Brain microvascular endothelial cell (primary cell): ENCODE results near the gene TMEM204.

Source experiments
- DNase-seq: peaks from one replicate; pipeline ENCODE4 v3.0.0-alpha.2; 2020
- H3K27ac ChIP-seq: fragments of 250-450 bp; sonication (Bioruptor Pico); 2 replicates; pipeline ENCODE4 v1.5.1; 2020; ENCODE audit warnings: mild to moderate bottlenecking, moderate library complexity
- H3K27me3 ChIP-seq: fragments of 250-450 bp; sonication (Bioruptor Pico); replicated peaks from 2 replicates; pipeline ENCODE4 v1.5.1; 2020; ENCODE audit warnings: mild to moderate bottlenecking
- H3K36me3 ChIP-seq: fragments of 250-450 bp; sonication (Bioruptor Pico); replicated peaks from 2 replicates; pipeline ENCODE4 v1.5.1; 2020; ENCODE audit warnings: mild to moderate bottlenecking
- H3K4me3 ChIP-seq: 2 replicates; pipeline ENCODE4 v1.5.1; 2011; ENCODE audit warnings: low read depth, mild to moderate bottlenecking, control low read depth, low read length, moderate library complexity
- CTCF ChIP-seq: IDR thresholded peaks from 2 replicates; pipeline ENCODE4 v1.5.1; 2011; ENCODE audit warnings: low read depth, mild to moderate bottlenecking, moderate library complexity, low read length, control low read depth, inconsistent platforms; ENCODE audit errors: missing control alignments
- in situ Hi-C: cut with HindIII; loops from 2 replicates; pipeline ENCODE4 v1.10.0; 2017; ENCODE audit warnings: low sequenced_read_pairs, low pct_ligation_motif_present

The TMEM204 gene

DNA sequence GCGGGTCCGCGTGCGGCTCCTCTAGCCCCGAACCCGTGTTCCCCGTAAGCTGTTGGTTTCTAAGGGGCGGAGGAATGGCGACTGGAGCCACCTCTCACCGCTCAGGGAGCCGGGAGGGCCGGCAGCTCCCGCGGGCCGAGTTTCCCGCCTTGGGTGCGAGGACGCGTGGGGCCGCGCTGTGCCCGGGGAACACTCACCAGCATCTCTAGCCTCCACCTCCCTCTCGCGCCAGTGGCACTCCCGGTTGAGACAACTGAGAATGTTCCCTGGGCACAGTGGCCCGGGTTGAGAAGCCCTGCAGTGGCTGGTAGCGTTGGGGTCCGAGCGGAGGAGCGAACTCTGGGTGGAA is 39.7 kb upstream of the TMEM204 start:
- no peaks in the 10 kb centered on the region for H3K27me3 ChIP-seq
- DNase-seq, result no peak
- H3K4me3 ChIP-seq, result peak overlapping the region; percentile 74
- TF ChIP-seq CTCF, result no peak
- peaks cover 7% of the 10 kb centered on the region for H3K36me3 ChIP-seq
- in situ Hi-C loops, result no loop called here
- peak overlapping the region; percentile 95 for H3K27ac ChIP-seq

DNA sequence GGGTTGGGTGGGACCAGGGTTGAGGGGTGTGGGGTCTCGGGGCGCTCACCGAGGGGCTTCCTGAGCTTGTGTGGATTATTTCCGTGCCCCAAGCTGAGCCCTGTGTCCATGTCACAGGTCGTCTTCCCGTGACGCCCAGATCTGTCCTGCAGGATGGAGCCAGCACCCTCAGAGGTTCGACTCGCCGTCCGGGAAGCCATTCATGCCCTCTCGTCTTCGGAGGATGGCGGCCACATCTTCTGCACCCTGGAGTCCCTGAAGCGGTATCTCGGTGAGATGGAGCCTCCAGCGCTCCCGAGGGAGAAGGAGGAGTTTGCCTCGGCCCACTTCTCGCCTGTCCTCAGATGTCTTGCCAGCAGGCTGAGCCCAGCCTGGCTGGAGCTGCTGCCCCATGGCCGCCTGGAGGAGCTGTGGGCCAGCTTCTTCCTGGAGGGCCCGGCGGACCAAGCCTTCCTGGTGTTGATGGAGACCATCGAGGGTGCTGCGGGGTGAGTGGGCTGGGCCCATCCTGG is 39.3 kb upstream of the TMEM204 start:
- in situ Hi-C loops, result no loop called here
- peak; percentile 84 for TF ChIP-seq CTCF
- Histone ChIP-seq H3K27ac (no peak overlapping the region), H3K4me3 (peak overlapping the region; percentile 74), H3K27me3 (no peaks in the 10 kb centered on the region), H3K36me3 (peaks cover 7% of the 10 kb centered on the region)
- peak; percentile 66 for DNase-seq

GRCh38 chr16:1494711-1495110 is 38.8 kb upstream of the TMEM204 start:
- in situ Hi-C loops, result no loop called here
- Histone ChIP-seq H3K4me3 (no peak overlapping the region), H3K36me3 (peaks cover 7% of the 10 kb centered on the region), H3K27ac (no peak overlapping the region), H3K27me3 (no peaks in the 10 kb centered on the region)
- no peak for TF ChIP-seq CTCF
- no peak for DNase-seq

DNA sequence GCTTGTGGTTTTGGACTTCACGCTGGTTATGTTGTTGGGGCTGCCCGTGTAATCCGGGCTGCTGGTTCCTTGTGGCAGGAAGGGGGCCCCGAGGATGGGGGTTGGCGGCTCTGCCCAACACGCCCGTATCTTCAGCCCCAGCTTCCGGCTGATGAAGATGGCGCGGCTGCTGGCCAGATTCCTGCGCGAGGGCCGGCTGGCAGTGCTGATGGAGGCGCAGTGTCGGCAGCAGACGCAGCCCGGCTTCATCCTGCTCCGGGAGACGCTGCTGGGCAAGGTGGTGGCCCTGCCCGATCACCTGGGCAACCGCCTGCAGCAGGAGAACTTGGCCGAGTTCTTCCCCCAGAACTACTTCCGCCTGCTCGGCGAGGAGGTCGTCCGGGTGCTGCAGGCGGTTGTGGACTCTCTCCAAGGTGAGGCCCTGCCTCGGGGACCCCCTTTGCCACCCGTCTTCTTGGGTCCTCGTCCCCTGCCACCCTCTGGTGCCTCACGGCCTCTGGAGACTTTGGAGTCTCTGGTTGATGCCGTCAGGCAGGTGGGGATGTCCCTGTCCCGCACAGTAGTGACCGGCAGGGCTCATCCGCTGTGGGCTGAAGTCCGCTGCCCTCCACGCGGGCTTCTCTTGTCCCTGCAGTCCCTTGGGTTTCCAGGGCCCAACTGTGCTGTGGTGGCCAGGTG is 38.1 kb upstream of the TMEM204 start:
- in situ Hi-C loops, result no loop called here
- no peak for DNase-seq

DNA sequence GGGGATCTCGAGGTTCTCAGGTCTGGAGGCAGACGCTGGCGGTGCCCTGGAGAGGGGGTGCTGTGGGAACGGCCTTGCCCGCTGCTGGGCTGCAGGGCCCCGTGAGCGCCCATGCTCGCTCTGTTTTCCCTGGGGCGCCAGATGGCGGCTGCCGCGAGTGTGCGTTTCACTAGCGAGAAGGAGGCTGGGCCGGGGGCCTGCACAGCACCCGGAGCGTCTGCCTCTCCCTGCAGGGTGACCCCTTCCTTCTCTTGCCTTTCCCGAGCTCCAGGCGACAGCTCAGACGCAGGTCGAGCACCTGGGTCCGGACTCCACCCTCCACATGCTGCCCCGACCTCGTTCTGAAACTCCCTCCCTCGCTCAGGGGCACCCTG is 37.6 kb upstream of the TMEM204 start:
- Histone ChIP-seq H3K27me3 (no peaks in the 10 kb centered on the region), H3K36me3 (peaks cover 17% of the 10 kb centered on the region), H3K27ac (no peak overlapping the region), H3K4me3 (no peak overlapping the region)
- in situ Hi-C loops, result no loop called here
- TF ChIP-seq CTCF, result no peak
- DNase-seq, result no peak

More for the DNA sequence above, 38.1 kb upstream of the TMEM204 start:
- H3K36me3 ChIP-seq, result peaks cover 13% of the 10 kb centered on the region
- H3K27ac ChIP-seq, result no peak overlapping the region
- no peaks in the 10 kb centered on the region for H3K27me3 ChIP-seq
- no peak overlapping the region for H3K4me3 ChIP-seq
- TF ChIP-seq CTCF, result no peak

DNA sequence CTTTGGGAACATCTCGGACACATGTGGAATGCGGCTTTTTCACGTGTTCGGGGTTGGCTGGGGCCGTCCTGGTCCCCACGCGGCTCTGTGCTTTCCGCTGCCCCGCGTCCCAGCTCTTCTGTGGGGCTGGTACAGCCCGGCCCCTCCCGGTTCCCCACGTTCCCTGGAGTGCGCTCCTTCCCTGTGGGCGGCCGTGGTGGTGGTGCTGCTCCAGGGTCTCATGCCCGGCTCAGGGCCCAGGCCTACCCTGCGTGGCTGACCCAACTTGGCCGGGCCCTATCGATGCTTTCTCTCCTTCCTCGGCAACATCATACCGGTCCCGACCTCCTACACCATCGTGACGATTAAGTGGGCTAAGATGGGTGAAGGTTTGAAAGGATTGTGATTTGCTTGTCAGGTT is 37.0 kb upstream of the TMEM204 start:
- Histone ChIP-seq H3K36me3 (peaks cover 23% of the 10 kb centered on the region), H3K27me3 (no peaks in the 10 kb centered on the region), H3K4me3 (no peak overlapping the region), H3K27ac (no peak overlapping the region)
- TF ChIP-seq CTCF, result no peak
- DNase-seq, result no peak
- in situ Hi-C loops, result no loop called here
